Peyer's patch (tissue), 4 donors: ENCODE data around the gene SFRP5.

Source experiments
- POLR2A ChIP-seq, 2 donors: fragments of 450-650 bp; IDR thresholded peaks; one replicate each; pipeline ENCODE4 v1.5.1; 2017; ENCODE audit warnings: antibody characterized with exemption in 2 of 2, mild to moderate bottlenecking in 2 of 2, moderate library complexity in 2 of 2
- TF ChIP-seq, protein P1 (sequence below), 6 experiments: fragments of 450-650 bp in 4 of 6; fragments of 200-600 bp in 2 of 6; sonication (generic) in 1 of 6; IDR thresholded peaks; one replicate each; pipeline ENCODE4 v1.5.1; 2017 to 2019; ENCODE audit warnings: antibody characterized with exemption in 6 of 6, mild to moderate bottlenecking in 3 of 6, moderate library complexity in 1 of 6

DNA sequence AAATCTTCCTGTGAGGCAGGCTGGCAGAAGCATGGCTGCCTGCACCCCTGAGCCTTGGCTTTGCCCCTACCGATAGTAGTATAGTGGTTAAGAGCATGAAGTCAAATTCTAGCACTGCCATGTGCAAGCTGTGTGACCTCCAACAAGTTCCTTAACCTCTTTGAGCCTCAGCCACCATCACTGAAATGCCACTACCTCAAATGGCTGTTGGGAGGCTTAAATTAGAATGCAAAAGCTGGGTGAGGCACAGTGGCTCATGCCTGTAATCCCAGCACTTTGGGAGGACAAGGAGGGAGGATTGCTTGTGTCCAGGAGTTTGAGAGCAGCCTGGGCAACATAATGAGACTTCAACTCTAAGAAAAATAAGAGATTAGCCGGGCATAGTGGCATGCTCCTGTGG lies 8.4 kb downstream of the SFRP5 start:
- TF ChIP-seq, protein P1, sequence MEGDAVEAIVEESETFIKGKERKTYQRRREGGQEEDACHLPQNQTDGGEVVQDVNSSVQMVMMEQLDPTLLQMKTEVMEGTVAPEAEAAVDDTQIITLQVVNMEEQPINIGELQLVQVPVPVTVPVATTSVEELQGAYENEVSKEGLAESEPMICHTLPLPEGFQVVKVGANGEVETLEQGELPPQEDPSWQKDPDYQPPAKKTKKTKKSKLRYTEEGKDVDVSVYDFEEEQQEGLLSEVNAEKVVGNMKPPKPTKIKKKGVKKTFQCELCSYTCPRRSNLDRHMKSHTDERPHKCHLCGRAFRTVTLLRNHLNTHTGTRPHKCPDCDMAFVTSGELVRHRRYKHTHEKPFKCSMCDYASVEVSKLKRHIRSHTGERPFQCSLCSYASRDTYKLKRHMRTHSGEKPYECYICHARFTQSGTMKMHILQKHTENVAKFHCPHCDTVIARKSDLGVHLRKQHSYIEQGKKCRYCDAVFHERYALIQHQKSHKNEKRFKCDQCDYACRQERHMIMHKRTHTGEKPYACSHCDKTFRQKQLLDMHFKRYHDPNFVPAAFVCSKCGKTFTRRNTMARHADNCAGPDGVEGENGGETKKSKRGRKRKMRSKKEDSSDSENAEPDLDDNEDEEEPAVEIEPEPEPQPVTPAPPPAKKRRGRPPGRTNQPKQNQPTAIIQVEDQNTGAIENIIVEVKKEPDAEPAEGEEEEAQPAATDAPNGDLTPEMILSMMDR (IDR thresholded peaks at IDR 0.05) = no peak
- TF ChIP-seq POLR2A (IDR thresholded peaks at IDR 0.05) = no peak
